ENCODE measurements around the gene LRRN2. TPM values are rescaled to one million over a fixed set of nuclear protein-coding genes. Genes with fewer than 3 reads are reported as not detected.
A peak's percentile ranks its signal among the peaks of the same experiment; 100 is the strongest.

Gene LRRN2
- total and polyA plus RNA-seq, 9 of the 15 experiments (the other 6 are each of a cell fraction or from before 2014, with no cell fraction given): 0.05 TPM; not detected in 8

- TF ChIP-seq ETS1 (conservative IDR thresholded peaks at IDR 0.05; ENCODE audit: control insufficient read depth, low read depth, low read length) (no peak), GABPB2 (CRISPR knock-in tag; conservative IDR thresholded peaks at IDR 0.05) (no peak), FOXJ3 (CRISPR knock-in tag; IDR thresholded peaks at IDR 0.05) (no peak), PBX2 (CRISPR knock-in tag; IDR thresholded peaks at IDR 0.05; ENCODE audit: low read depth) (no peak), PBX2 (tag; conservative IDR thresholded peaks at IDR 0.05; ENCODE audit: low read depth) (no peak), BCLAF1 (IDR thresholded peaks at IDR 0.05; ENCODE audit: borderline replicate concordance in 1 of 2, control insufficient read depth in 1 of 2, low read depth in 2 of 2, low read length in 1 of 2) (no peak), THAP7 (CRISPR knock-in tag; IDR thresholded peaks at IDR 0.05) (no peak), HNRNPUL1 (IDR thresholded peaks at IDR 0.05; ENCODE audit: low read length) (no peak), KDM1A (IDR thresholded peaks at IDR 0.05) (peak in 1 of 2 experiments; percentile 59; a peak in 2 of 4 replicates), CHD2 (IDR thresholded peaks at IDR 0.05; ENCODE audit: low read depth, low read length) (no peak), MEF2A (IDR thresholded peaks at IDR 0.05; ENCODE audit: control insufficient read depth, low read depth, low read length) (peak; percentile 90), CHAMP1 (IDR thresholded peaks at IDR 0.05) (no peak), GTF2B (IDR thresholded peaks at IDR 0.05; ENCODE audit: extremely low read depth, insufficient read length) (no peak), ZFX (CRISPR knock-in tag; IDR thresholded peaks at IDR 0.05) (no peak), LEF1 (IDR thresholded peaks at IDR 0.05) (no peak)
Measured at GRCh38 chr1:204624631-204625216, 60.8 kb downstream of the LRRN2 start (continued).

All from K562 (cell line).